Dendritic cell treated with granulocyte-macrophage colony-stimulating factor and Interleukin-4, amounts not matched to agents 40 ng/mL and 50 ng/mL, for 4 days (primary cell): ENCODE data around the gene ALPP.
"Not testable (repeated sequence)": the region's sequence is repeated elsewhere in the genome, so short reads cannot be mapped to it uniquely, and the experiment has no call there.

Experiments
- H3K27ac Mint-ChIP-seq: one replicate; pipeline ENCODE4 v1.8.0; 2022; ENCODE audit warnings: mild to moderate bottlenecking, mixed read lengths
- H3K27me3 Mint-ChIP-seq: one replicate; pipeline ENCODE4 v1.8.0; 2022; ENCODE audit warnings: mild to moderate bottlenecking, mixed read lengths
- H3K36me3 Mint-ChIP-seq: one replicate; pipeline ENCODE4 v1.8.0; 2022; ENCODE audit warnings: low read depth, mixed read lengths
- H3K4me1 Mint-ChIP-seq: one replicate; pipeline ENCODE4 v1.8.0; 2022; ENCODE audit warnings: low read depth, mixed read lengths
- H3K4me3 Mint-ChIP-seq: one replicate; pipeline ENCODE4 v1.8.0; 2022; ENCODE audit warnings: mild to moderate bottlenecking, moderate library complexity, mixed read lengths
- H3K9me3 Mint-ChIP-seq: one replicate; pipeline ENCODE4 v1.8.0; 2022; ENCODE audit warnings: mixed read lengths
- intact Hi-C: fragments of 100-400 bp; cut with micrococcal nuclease; formaldehyde crosslinking; loops from one replicate; pipeline ENCODE4 v1.15.0; 2022

ALPP gene

GRCh38 chr2:232408269-232408668, 29.7 kb downstream of the ALPP start:
- peaks cover 37% of the 10 kb centered on the region for H3K27me3 Mint-ChIP-seq
- H3K4me3 Mint-ChIP-seq, H3K36me3 Mint-ChIP-seq, H3K4me1 Mint-ChIP-seq, H3K9me3 Mint-ChIP-seq, intact Hi-C loops, H3K27ac Mint-ChIP-seq: not testable (repeated sequence)

DNA sequence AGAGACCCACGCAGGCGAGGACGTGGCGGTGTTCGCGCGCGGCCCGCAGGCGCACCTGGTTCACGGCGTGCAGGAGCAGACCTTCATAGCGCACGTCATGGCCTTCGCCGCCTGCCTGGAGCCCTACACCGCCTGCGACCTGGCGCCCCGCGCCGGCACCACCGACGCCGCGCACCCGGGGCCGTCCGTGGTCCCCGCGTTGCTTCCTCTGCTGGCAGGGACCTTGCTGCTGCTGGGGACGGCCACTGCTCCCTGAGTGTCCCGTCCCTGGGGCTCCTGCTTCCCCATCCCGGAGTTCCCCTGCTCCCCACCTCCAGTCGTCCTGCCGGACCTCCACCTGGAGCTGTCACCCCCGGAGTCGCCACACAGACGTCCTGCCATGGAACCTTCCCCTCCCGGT, 31.1 kb downstream of the ALPP start:
- H3K4me3 Mint-ChIP-seq, intact Hi-C loops, H3K9me3 Mint-ChIP-seq, H3K27ac Mint-ChIP-seq, H3K4me1 Mint-ChIP-seq, H3K36me3 Mint-ChIP-seq: not testable (repeated sequence)
- H3K27me3 Mint-ChIP-seq, result peaks cover 45% of the 10 kb centered on the region

DNA sequence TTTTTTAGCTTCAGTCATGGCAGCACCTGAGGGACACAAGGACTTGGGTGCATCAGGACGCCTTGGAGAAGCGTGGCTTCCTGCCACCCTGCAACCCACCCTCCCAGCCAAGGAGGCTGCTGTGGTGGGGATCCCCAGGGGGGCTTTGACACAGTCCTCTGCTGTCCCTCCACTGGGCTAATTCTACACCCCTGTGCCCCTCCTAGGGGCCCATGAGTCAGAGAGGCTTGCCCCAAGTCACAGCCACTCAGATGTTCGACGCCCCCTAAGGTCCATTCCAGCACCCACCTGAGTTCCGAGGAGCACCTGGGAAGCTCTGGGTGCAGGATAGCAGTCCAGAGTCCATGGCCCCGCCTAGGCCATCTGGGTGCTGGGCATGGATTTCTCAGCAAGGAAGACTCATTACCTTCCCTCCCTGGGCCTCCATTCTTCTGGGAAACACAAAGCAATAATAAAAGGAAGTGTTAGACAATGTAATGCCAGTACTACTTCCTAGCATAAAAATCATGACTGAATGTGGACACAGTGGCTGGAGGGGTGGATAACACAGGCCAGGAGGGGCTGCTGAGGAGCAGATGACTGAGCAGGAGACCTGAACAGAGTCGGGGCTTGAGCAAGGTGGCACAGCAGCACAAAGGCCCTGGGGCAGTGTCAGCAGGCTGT, 31.8 kb downstream of the ALPP start:
- intact Hi-C loops, result no loop called here

DNA sequence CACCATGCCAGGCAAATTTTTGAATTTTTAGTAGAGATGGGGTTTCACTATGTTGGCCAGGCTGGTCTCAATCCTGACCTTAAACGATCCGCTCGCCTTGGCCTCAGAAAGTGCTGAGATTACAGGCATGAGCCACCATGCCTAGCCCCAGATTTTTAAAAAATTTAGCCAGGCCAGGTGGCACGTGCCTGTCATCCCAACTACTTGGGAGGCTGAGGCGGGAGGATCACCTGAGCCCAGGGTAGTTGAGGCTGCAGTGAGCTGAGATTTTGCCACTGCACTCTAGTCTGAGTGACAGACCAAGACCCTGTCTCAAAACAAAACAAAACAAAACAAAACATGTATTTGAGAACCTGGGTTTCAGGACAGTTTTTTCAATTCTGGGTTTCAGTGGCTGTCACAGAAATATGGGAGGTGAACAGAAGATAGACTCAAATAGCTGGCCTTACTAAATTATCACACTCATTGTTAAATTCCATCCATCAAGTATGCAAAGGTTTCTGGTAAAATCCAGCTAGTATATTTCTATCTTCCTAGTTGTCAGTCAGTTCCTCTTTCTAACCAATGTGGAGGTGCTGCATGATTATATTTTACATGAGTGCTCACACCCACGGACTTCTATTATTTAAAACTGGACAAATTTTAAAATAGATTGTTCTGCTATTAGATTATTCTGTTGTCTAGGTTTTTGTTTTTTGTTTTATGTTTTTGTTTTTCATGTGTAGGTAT, 33.5 kb downstream of the ALPP start:
- H3K4me3 Mint-ChIP-seq, result no peak overlapping the region
- intact Hi-C loops, result no loop called here
- no peaks in the 10 kb centered on the region for H3K4me1 Mint-ChIP-seq
- H3K36me3 Mint-ChIP-seq, result no peaks in the 10 kb centered on the region
- peaks cover 44% of the 10 kb centered on the region for H3K27me3 Mint-ChIP-seq
- H3K9me3 Mint-ChIP-seq, result no peaks in the 10 kb centered on the region
- no peak overlapping the region for H3K27ac Mint-ChIP-seq

More for the DNA sequence above, 31.8 kb downstream of the ALPP start:
- H3K27ac Mint-ChIP-seq, result no peak overlapping the region
- H3K4me3 Mint-ChIP-seq, result no peak overlapping the region
- H3K9me3 Mint-ChIP-seq, result no peaks in the 10 kb centered on the region
- H3K4me1 Mint-ChIP-seq, result no peaks in the 10 kb centered on the region
- no peaks in the 10 kb centered on the region for H3K36me3 Mint-ChIP-seq
- H3K27me3 Mint-ChIP-seq, result peaks cover 39% of the 10 kb centered on the region

- H3K27ac Mint-ChIP-seq, result no peak overlapping the region
- intact Hi-C loops, result no loop called here
- no peaks in the 10 kb centered on the region for H3K4me1 Mint-ChIP-seq
- H3K36me3 Mint-ChIP-seq, result no peaks in the 10 kb centered on the region
- no peak overlapping the region for H3K4me3 Mint-ChIP-seq
- no peaks in the 10 kb centered on the region for H3K9me3 Mint-ChIP-seq
- peaks cover 52% of the 10 kb centered on the region for H3K27me3 Mint-ChIP-seq
These were observed 34.4 kb downstream of the ALPP start for GRCh38 chr2:232412986-232413385.

DNA sequence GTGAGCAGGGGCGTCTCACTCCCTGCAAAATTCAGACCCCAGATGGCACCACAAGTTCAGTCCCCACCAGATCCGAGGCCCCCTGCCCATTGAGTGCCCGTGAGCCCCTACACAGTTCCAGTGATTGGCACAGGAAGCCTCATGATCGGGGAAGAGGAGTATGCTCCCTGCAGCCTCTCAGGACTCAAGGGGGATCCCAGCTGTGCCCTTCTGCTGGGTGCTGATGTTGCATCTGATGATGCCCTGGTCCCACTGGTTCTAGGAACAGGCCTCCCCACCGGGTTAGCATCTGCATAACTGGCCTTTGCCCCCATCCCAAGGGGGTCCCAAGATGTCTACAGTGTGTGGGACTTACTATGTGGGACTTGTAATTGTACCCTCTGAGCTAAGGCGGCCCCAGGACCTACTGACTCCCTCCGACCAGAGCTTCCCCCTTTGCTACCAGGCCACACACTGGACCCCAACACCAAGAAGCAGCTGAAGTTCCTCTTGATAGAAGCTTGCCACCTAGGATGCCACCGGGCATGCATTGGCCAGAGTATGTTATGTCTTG, 36.7 kb downstream of the ALPP start:
- intact Hi-C loops, result no loop called here
- no peak overlapping the region for H3K27ac Mint-ChIP-seq

DNA sequence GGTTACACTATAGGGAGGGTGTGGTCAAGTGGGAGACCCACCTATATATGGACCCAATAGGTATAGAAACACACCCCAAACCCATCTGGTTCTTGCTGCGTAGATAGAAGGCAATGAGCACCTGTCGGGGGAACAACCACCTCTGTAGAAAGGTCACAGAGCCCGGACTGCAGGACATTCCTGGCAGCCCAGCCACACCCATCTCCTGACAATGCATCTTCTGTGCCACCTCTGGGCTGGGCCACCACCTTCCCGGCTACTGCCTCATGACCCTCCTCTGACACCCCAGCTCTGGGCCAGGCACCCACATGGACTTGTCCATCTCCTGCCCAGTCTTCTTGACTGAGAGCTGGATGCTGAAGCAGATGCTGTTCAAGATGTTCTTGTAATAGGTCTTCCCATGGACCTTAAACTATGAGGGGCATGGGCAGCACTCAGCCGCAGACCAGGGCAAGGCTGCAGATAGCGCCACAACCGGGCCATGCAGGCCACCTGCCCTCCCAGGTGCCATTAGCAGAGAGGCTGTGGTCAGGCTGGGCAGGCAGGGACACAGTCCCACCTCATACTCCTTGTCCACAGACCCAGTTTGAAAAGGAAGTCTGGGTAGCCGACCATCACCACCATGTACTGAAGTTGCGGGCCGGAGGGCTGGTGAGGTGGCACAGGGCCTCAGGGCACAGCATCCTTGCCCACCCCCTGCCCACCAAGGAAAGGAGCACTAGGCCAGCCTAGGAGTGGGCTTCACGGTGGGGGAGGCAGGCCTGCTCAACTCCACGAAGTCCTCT, 37.4 kb downstream of the ALPP start:
- H3K9me3 Mint-ChIP-seq, result no peaks in the 10 kb centered on the region
- H3K36me3 Mint-ChIP-seq, result no peaks in the 10 kb centered on the region
- no peak overlapping the region for H3K4me3 Mint-ChIP-seq
- H3K27me3 Mint-ChIP-seq, result peaks cover 71% of the 10 kb centered on the region
- peaks cover 7% of the 10 kb centered on the region for H3K4me1 Mint-ChIP-seq
- intact Hi-C loops, result no loop called here
- no peak overlapping the region for H3K27ac Mint-ChIP-seq

More for the DNA sequence above, 36.7 kb downstream of the ALPP start:
- Mint-ChIP-seq H3K4me3 (no peak overlapping the region), H3K27me3 (peaks cover 71% of the 10 kb centered on the region), H3K36me3 (no peaks in the 10 kb centered on the region), H3K9me3 (no peaks in the 10 kb centered on the region), H3K4me1 (peaks cover 7% of the 10 kb centered on the region)

- intact Hi-C loops, result no loop called here
- H3K4me3 Mint-ChIP-seq, result no peak overlapping the region
- peaks cover 7% of the 10 kb centered on the region for H3K4me1 Mint-ChIP-seq
- no peak overlapping the region for H3K27ac Mint-ChIP-seq
- H3K36me3 Mint-ChIP-seq, result no peaks in the 10 kb centered on the region
- H3K9me3 Mint-ChIP-seq, result peaks cover 3% of the 10 kb centered on the region
- peaks cover 73% of the 10 kb centered on the region for H3K27me3 Mint-ChIP-seq
These were observed 38.2 kb downstream of the ALPP start for GRCh38 chr2:232416521-232417470.

DNA sequence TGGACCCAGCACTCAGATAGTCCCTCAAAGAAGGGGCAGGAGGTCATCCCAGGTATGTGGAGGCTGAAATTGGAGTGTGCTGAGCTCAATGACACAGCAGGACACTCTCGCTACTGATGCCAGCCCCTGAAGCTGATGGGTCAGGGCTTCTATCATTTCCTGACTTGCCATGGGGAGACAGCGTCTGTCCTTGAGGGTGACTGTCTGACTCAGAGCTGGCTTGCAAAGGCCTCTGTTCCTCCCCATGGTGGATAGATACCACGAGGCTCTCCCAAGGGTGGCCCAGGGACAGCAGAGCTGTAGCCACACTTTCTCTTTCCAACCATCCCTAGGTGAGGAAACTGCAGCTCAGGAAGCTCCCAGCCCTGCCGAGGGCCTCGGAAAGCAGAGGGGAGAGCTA, 38.9 kb downstream of the ALPP start:
- H3K9me3 Mint-ChIP-seq, result peaks cover 10% of the 10 kb centered on the region

DNA sequence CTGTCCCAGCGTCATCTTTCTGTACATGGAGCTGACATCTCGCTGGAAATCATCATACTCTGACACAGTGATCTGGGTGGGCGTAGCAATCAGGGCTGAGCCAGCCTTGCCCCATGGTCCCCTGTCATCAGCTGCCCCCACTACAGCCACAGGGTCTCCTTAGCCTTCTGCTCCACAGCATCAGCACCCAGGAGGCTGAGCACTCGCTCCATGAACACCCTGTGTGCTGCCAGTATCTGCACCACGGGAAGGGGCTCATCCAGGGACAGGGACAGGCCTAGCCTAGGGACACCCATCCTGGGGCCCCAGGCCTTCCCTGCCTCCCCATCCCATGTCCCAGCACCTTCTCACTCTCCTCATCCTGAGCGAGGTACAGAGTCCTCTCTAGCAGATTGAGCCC, 39.5 kb downstream of the ALPP start:
- peaks cover 15% of the 10 kb centered on the region for H3K9me3 Mint-ChIP-seq
- intact Hi-C loops, result no loop called here
- H3K4me3 Mint-ChIP-seq, result no peak overlapping the region
- H3K27me3 Mint-ChIP-seq, result peaks cover 76% of the 10 kb centered on the region
- no peaks in the 10 kb centered on the region for H3K36me3 Mint-ChIP-seq
- H3K4me1 Mint-ChIP-seq, result peaks cover 7% of the 10 kb centered on the region
- H3K27ac Mint-ChIP-seq, result no peak overlapping the region

More for the DNA sequence above, 38.9 kb downstream of the ALPP start:
- H3K4me1 Mint-ChIP-seq, result peaks cover 7% of the 10 kb centered on the region
- no peak overlapping the region for H3K27ac Mint-ChIP-seq
- intact Hi-C loops, result no loop called here
- H3K36me3 Mint-ChIP-seq, result no peaks in the 10 kb centered on the region
- peaks cover 78% of the 10 kb centered on the region for H3K27me3 Mint-ChIP-seq
- H3K4me3 Mint-ChIP-seq, result no peak overlapping the region

DNA sequence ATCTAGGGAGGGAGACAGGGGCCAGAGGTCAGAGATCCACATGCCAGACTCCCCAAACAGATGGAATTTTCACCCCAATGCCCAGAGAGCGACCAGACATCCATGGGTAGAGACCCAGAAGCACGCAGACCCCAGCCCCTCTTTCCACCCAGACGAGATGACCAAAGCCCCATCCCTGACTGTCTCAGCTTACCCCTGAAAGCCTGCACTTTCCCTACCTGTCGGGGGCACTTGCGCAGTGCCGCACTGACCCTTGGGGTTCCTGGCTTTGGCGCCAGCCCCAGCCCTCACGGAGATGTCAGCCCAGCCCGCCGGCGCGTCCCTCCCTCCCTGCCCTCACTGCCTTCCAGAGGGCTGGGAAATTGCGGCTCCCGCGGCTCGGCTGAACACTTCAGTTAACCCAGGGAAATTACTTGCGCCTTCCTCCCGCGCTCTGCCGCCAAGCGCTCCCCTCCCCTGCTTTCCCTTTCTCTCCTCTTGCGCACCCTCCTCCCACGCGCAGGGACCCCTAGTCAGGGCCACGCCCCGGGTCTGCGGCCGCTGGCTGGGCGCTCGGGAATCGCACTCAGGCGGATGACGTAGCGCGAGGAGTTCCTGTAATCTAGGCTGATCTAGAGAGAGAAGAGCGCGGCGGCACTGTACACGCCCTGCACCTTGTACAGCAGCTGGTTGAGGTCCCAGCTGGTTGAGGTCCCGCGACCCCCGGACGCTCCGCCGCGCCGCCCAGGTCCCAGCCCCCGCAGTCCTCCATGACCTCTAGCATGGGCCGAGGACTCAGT, 40.1 kb downstream of the ALPP start:
- peaks cover 21% of the 10 kb centered on the region for H3K9me3 Mint-ChIP-seq
- peak overlapping the region; percentile 55 for H3K4me3 Mint-ChIP-seq
- intact Hi-C loops, result no loop called here
- no peaks in the 10 kb centered on the region for H3K36me3 Mint-ChIP-seq
- H3K27me3 Mint-ChIP-seq, result peaks cover 76% of the 10 kb centered on the region
- H3K4me1 Mint-ChIP-seq, result peaks cover 7% of the 10 kb centered on the region
- no peak overlapping the region for H3K27ac Mint-ChIP-seq

- no peaks in the 10 kb centered on the region for H3K36me3 Mint-ChIP-seq
- peak overlapping the region; percentile 55 for H3K4me3 Mint-ChIP-seq
- no peak overlapping the region for H3K27ac Mint-ChIP-seq
- peaks cover 21% of the 10 kb centered on the region for H3K9me3 Mint-ChIP-seq
- H3K4me1 Mint-ChIP-seq, result peaks cover 7% of the 10 kb centered on the region
- peaks cover 74% of the 10 kb centered on the region for H3K27me3 Mint-ChIP-seq
- intact Hi-C loops, result no loop called here
These were observed 40.9 kb downstream of the ALPP start for GRCh38 chr2:232419245-232420072.
